ENCODE results near the gene CLEC4C. TPM values are rescaled to one million over a fixed set of nuclear protein-coding genes. Genes with fewer than 3 reads are reported as not detected.

CLEC4C gene
- total and polyA plus RNA-seq, 2 of the 4 experiments (the other 2 are of a cell fraction), result not detected

DNA sequence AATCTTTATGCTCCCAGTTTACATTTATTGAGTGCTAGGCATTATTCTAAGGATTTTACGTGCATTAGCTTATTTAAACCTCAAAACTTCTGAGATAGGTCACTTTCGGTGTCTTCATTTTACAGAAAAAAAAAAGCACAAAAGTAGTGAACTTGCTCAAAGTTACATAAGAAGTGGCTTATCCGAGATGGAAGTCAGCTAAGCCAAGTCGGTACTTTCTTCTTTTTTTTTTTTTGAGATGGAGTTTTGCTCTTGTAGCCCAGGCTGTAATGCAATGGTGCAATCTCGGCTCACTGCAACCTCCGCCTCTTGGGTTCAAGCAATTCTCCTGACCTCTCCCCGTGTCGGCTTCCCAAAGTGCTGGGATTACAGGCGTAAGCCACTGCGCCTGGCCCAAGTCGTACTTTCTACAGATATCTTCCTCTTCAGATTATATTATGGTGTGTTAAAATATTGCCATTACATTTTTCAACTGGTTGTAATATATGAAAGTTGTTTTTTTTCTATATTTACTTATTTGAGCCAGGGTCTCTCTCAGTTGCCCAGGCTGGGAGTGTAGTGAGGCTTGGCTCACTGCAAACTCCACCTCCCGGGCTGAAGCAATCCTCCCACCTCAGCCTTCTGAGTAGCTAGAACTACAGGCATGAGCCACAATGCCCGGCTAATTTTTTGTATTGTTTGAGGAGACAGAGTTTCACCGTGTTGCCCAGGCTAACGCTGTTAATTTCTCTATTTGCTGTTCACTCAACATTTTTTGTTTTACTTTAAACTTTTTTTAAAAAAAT lies 27.0 kb downstream of the CLEC4C start:
- Histone ChIP-seq H3K27me3 (ENCODE audit: control insufficient read depth, insufficient read depth, low read length) (no peaks in the 10 kb centered on the region), H3K9me3 (ENCODE audit: control insufficient read depth, insufficient read depth, low read length) (peaks cover 4% of the 10 kb centered on the region; the same call in 1 of the 2 replicates), H4K5ac (ENCODE audit: low read depth, low read length) (no peak overlapping the region), H3K4me1 (ENCODE audit: control insufficient read depth, insufficient read depth, low read length) (no peaks in the 10 kb centered on the region), H2BK15ac (ENCODE audit: low read depth, low read length) (no peak overlapping the region), H3K56ac (ENCODE audit: extremely low read depth, insufficient read depth, low read length) (no peak overlapping the region), H3K79me1 (ENCODE audit: low read depth in 1 of 2, low read length in 2 of 2) (no peaks in the 10 kb centered on the region), H3K18ac (ENCODE audit: low read depth, low read length) (no peak overlapping the region), H2BK5ac (ENCODE audit: low read depth, low read length, poor library complexity, severe bottlenecking) (no peak overlapping the region), H3K23ac (ENCODE audit: low read depth, low read length) (no peak overlapping the region), H4K20me1 (ENCODE audit: insufficient read depth, low read length) (no peaks in the 10 kb centered on the region), H3K4ac (ENCODE audit: low read depth, low read length) (no peak overlapping the region), H3K14ac (replicated peaks; ENCODE audit: low read depth, low read length) (no peak overlapping the region), H3K4me2 (ENCODE audit: low read depth, low read length) (no peak overlapping the region), H3K4me3 (ENCODE audit: insufficient read depth, low read depth, low read length) (no peak overlapping the region), H2AK5ac (ENCODE audit: low read depth, low read length) (no peak overlapping the region), H3K9ac (ENCODE audit: low read depth, low read length) (no peak overlapping the region), H4K91ac (ENCODE audit: insufficient read depth, low read depth, low read length) (no peak overlapping the region), H3K36me3 (ENCODE audit: control insufficient read depth, insufficient read depth, low read length) (no peaks in the 10 kb centered on the region), H2BK20ac (ENCODE audit: low read depth, low read length) (no peak overlapping the region), H3K9me1 (ENCODE audit: insufficient read depth, low read length) (no peaks in the 10 kb centered on the region), H2BK120ac (ENCODE audit: low read depth, low read length) (no peak overlapping the region), H4K8ac (ENCODE audit: low read depth in 2 of 2, low read length in 2 of 2) (no peak overlapping the region), H2AFZ (replicated peaks; ENCODE audit: low read length, poor library complexity) (no peak overlapping the region), H2AK9ac (replicated peaks; ENCODE audit: low read depth, low read length, poor library complexity) (no peak overlapping the region), H3K27ac (ENCODE audit: insufficient read depth, low read length) (no peak overlapping the region)
- no CpG with 5 or more reads among the region's 15 CpGs for WGBS, 2 experiments (ENCODE audit: extremely low coverage in 2 of 2, insufficient read length in 1 of 2)
- DNase-seq, result no peak
- no peak for ATAC-seq (ENCODE audit: low read depth)
- ChIA-PET CTCF (no interaction called here), POLR2A (ENCODE audit: unreplicated experiment) (no interaction called here)
- dilution Hi-C loops (cut with HindIII; ENCODE audit: low sequenced_read_pairs, unreplicated experiment) (no loop called here), in situ Hi-C loops (cut with MboI; ENCODE audit: low sequenced_read_pairs) (no loop called here), intact Hi-C loops (cut with micrococcal nuclease) (no loop called here)
- BruUV-seq (replicated peaks), result no TSS peak
- TF ChIP-seq MAFK (IDR thresholded peaks at IDR 0.05; ENCODE audit: low read depth, low read length) (no peak), MXI1 (IDR thresholded peaks at IDR 0.05; ENCODE audit: borderline replicate concordance, low read depth, low read length) (no peak), CEBPB (IDR thresholded peaks at IDR 0.05; ENCODE audit: low read depth, low read length) (no peak), RFX5 (IDR thresholded peaks at IDR 0.05; ENCODE audit: low read depth, low read length) (no peak), MAZ (IDR thresholded peaks at IDR 0.05; ENCODE audit: borderline replicate concordance, low read depth, low read length) (no peak), NFE2L2 (IDR thresholded peaks at IDR 0.05; ENCODE audit: low read depth, low read length) (no peak), CHD1 (IDR thresholded peaks at IDR 0.05; ENCODE audit: low read depth, low read length) (no peak), RCOR1 (IDR thresholded peaks at IDR 0.05; ENCODE audit: insufficient replicate concordance, low read length) (no peak), POLR2A (IDR thresholded peaks at IDR 0.05; ENCODE audit: low read depth, low read length) (no peak), USF2 (IDR thresholded peaks at IDR 0.05; ENCODE audit: low read depth, low read length) (no peak), RAD21 (IDR thresholded peaks at IDR 0.05; ENCODE audit: low read length) (no peak)

Measured in IMR-90 (cell line).